Measurements from ENCODE around the gene RXFP1.
A peak's percentile ranks its signal among the peaks of the same experiment; 100 is the strongest.

Gene RXFP1

DNA sequence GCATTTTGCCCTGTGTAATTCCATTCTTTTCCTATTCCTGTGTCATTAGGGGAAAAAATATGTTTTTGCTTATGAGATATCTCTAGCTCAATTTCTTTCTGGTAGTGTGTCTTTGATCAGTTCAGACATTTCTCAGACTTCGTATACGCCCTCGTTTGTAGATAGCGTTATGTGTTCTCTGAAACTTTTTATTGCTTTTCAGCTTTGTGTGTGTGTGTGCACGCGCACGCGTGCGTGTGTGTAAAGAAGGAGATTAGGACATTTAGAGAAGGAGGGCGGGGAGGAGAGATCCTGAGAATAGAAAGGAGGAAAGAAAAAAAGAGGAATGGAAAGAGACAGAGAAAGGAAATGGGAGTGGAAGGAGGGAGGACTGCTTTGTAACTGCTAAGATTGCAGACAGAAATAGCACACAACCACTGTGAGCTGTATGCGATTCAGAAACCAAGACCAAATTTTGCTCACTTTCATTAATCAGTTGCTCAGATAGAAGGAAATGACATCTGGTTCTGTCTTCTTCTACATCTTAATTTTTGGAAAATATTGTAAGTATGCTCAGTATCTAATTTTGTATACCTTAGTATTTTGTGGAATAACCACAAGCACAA is at the start of gene RXFP1:
Gene RXFP1, plus strand, starts transcription at position 399 of the 605 bp plus-strand sequence. Its CDS starts 95 bp downstream, at position 494.
- FAIRE-seq, result no peak

DNA sequence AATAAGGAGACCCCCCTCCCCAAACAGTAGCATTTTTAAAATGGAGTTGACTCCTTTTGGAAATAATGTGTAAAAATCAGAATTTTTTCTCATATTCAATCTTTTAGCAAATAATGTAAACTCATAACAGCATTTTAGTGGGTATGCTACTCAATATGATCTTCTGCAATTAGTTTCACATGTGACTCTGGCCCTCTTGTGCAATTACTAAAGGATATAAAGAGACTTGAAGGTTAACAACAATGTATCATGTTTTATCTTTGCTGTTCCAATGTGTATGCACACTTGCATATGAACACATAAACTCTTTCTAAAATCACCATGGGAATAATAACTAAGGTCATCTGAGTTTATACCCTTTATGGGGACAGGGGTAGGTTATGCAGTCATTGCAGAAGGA is 39.9 kb upstream of the RXFP1 start:
- FAIRE-seq, result no peak

DNA sequence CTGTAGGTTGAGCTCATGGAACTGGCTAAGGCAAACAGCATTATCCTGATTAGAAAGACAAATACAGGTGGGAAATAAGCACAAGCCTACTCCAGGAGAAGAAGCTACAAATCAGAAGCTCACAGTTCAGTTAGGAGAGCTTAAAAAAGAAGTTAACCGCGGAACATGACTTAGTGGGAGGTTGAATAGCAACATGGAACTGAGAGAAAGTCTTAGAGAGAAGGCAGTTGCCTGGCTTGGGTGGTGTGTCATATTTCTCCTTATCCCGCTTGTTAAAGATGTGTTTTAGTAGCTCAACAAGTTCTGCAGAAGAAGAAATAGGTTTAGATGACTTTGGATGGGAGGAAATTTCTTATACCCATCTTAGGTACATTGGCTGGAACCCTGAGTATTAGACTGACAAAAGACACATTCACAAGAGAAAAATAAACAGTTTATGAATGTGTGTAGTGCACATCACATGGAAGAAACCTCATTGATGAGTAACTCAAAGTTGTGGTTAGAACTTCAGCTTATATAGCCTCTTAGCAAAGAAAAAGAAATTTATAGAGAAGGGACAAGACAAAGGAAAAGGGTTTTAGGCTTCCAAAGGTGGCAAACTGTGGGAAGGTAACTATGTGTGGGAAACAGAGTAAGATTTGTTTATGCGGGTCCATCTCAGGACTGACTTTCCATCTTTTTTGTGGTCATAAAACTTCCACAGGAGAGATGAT is 37.4 kb upstream of the RXFP1 start:
- FAIRE-seq, result no peak

- no peak for FAIRE-seq
Observed at GRCh38 chr4:158490629-158491028, 31.1 kb upstream of the RXFP1 start.

DNA sequence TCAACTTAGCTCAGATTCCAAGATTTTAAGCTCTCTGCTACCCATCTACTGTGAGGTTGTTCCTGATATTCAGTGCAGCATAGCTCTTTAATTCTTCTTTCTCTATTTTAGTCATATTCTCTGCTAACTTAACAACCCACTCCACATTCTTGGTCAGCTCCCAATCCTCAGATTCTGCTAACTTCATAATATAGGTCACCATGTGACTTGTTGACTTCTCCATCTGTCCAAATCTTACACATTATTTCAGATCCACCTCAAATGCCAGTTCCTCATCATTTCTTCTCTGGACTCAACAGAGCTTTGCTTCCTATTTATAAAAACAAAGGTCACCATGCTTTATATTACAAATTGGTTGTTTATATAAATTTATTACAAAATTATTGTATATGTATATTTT is 29.3 kb upstream of the RXFP1 start:
- FAIRE-seq, result no peak

DNA sequence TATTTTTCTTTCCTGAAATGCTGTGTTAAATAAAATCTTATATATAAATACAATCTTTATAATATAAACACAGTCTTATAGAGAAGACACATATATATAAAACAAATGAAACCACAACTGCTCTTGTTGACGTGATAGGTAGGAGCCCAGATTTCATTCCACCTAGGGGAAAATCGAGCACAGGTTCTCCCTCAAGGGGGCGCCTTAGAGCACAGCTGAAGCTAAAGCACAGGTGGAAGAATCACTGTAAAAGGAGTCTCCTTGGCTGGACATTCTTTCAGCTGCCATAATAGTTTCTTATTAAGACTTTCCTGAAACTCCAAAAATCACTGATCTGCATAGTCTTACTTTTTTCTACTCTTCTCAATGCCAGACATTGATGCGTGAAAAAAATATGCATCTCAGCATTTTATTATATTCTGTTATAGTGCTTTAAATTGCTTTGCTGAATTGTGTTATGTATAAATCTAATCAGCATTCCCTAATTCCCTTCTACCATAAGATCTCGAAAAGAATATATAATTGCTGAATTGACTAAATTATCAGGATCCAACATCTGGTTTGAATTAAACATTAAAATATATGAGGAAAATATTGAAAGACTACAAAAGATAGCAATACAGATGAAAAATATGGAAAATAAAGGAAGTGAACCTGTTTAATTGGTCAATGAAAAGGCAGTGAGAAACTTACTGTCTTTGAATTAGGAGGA is 25.5 kb upstream of the RXFP1 start:
- FAIRE-seq, result no peak

DNA sequence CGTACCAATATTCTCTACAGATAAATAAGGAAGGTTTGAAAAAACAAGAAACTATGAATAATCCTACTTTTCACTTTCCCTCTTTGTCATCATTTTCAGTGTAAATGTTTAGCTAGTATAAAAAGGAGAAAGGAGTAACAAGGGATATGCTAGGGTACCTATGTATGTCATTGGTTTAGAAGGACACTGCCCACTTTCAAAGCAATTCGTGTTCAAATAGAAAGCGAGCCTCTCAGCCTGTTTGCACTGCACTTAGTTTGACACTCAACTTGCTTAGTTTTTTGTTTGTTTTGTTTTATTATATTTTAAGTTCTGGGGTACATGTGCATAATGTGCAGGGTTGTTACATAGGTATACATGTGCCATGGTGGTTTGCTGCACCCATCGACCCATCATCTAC is 21.6 kb upstream of the RXFP1 start:
- no peak for FAIRE-seq

DNA sequence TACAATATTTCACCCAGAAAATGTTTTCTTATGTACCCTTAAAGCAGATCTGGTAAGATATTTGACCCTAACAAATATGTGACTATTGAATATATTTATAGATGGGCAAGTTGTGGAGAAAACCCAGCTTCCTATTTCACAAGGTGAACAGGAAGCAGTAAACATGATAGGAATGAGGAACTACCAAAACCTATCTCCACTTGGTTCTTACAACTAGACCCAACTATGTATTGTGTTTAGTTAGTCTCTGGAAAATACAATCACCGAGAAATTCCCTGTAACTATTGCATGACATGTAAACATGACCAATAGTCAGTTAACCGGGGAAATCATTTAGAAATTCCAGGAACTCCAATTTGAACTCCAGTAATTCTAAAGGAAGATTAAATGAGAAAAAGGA is 8.4 kb upstream of the RXFP1 start:
- no peak for FAIRE-seq

- no peak for FAIRE-seq
Observed at GRCh38 chr4:158519226-158519625, 2.5 kb upstream of the RXFP1 start.

GRCh38 chr4:158523990-158524535 is 2.4 kb downstream of the RXFP1 start:
- FAIRE-seq, result no peak

- no peak for FAIRE-seq
Observed at GRCh38 chr4:158527516-158527915, 5.8 kb downstream of the RXFP1 start.

DNA sequence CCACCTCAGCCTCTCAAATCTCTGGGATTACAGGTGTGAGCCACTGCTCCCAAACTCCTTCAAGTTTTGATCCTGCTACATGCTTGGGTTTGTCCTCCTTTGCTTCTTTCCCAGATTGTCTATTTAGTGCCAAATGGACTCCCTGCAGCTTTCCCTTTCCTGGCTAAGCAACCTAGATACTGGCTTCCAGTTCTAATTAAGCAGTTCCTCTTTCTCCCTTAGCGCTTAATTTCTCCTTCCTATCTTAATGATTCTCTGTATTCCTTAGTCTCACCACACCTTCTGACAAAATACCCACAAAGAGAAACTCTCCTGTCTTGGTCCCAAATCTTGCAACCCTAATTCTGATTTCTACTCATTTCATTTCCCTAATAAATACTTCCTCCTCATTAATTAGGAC is 7.8 kb downstream of the RXFP1 start:
- FAIRE-seq, result no peak

DNA sequence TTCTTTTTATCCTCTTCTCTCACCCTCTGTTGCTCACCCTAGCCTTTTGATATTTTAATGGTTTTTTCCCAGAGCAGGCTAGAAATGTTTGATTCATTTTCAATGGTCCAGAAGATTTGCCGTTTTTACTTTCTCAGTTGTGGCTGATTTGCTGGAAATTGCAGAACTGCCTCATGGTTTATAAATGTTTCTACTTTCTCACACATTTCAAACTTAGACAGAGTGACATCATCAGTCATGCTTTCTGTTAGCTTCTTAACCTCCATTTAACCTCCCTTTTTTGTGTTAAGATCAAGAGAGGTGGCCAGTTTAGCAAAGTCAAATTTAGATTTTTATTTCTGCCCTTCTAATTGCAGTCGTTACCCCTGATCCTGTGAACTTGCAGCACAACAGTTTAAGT is 8.7 kb downstream of the RXFP1 start:
- FAIRE-seq, result no peak

GRCh38 chr4:158530898-158531297 is 9.2 kb downstream of the RXFP1 start:
- FAIRE-seq, result no peak

GRCh38 chr4:158532556-158533231 is 11.0 kb downstream of the RXFP1 start:
- FAIRE-seq, result no peak

DNA sequence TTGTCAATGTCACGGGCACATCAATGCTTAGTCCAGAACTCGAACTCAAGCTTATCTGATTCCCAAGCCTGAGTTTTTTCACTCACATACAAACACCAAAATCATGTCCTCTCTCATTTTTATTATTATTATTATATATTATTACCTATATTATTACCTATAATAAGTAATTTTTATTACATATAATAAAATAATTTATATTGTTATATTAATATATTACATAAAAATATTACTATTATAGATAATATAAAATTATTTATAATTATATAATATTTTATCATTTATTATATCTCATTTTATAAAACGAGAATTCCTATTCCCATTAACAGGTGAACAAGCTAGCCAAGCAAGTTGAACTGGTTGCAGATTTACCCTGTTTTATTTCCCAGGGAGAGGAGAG is 13.0 kb downstream of the RXFP1 start:
- peak; percentile 70 for FAIRE-seq

DNA sequence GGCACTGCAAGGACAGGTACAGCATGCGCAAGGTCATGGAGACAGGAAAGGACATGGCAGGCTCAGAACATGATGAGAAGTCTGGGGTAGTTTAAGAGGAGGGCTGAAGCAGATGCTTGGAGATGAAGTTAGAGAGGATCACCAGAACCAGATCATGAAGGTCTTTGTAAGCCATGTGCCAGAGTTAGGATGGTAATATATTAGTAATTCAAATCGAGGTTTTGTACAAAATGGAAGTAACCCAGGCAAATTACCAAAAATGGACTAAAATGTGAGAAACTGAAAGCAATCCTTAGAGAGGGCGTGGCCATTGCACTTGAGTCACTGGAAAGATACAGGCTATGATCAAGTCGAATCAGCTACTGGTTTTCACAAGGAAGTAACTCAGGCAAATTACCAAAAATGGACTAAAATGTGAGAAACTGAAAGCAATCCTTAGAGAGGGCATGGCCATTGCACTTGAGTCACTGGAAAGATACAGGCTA is 13.5 kb downstream of the RXFP1 start:
- FAIRE-seq, result no peak

GRCh38 chr4:158536833-158537232 is 15.2 kb downstream of the RXFP1 start:
- no peak for FAIRE-seq

DNA sequence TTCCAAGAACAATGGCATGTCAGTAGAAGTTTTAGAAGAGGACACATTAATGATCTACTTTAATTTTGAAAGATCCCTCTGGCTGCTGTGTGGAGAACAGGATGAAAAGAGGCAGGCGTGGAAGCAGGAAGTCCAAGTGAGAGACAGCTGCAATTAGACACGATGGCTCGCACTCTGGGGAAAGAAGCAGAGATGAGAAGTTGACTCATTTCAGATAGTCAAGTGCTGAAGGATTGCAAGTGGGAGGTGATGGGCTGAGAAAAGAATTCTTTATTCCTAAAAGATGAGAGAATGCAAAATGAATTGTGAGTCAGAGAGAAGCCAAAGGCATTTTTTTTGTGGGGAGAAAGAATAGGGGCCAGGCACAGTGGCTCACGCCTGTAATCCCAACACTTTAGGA is 16.5 kb downstream of the RXFP1 start:
- FAIRE-seq, result no peak

DNA sequence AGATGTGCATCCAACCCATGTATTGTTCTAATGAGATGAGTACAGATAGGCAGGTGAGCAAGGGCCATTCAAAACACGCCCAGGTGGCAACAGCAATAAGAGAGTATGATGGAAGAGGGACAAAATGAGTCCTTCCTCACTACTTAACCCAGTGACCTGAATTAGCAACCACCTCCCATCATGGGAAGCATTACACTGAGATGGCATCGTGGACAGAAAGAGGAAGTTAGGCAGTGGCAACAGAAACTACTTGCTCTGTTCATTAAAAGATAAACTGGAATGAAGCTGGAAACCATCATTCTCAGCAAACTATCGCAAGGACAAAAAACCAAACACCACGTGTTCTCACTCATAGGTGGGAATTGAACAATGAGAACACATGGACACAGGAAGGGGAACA is 17.2 kb downstream of the RXFP1 start:
- no peak for FAIRE-seq

DNA sequence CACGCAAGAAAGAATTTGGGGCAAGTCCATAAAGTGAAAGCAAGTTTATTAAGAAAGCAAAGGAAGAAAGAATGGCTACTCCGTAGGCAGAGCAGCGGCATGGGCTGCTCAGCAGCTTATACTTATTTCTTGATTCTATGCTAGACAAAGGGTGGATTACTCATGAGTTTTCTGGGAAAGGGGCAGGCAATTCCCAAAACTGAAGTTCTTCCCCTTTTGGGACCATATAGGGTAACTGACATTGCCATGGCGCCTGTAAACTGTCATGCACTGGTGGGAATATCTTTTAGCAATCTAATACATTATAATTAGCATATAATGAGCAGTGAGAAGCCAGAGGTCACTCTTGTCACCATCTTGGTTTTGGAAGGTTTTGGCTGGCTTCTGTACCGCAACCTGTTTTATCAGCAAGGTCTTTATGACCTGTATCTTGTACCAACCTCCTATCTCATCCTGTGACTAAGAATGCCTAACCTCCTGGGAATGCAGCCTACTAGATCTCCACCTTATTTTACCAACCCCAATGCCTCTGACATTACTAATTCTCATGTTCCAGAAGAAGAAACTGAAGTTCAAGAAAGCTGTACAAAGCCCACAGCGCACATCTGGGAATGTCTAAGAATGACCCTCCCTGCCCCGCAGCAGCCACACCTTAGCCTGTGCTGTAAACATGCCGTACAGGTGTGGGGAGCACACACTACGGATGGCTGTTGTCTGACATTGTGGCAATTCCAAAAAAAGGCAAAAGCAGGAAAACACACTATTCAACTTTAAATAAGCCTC is 18.6 kb downstream of the RXFP1 start:
- no peak for FAIRE-seq

DNA sequence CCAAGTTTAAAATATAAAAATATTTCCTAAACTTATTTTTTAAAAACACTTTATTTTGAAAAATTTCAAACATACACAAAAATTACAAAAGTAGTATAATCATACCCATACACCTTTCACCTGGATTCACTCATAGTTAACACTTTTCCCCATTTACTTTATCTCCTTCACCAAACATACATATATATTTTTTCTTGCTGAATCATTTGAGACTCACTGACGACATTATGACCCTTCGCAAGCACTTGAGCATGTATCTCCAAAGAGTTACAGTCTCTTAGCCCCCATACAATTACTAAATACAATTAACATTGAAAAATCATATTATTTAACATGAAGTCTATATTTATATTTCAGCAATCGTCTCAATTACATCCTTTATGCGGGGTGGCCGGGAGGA is 19.8 kb downstream of the RXFP1 start:
- no peak for FAIRE-seq

Data from colon (tissue), 2 donors.